Activated CD8-positive, alpha-beta memory T cell treated with anti-CD3 and anti-CD28 coated beads, Interleukin-2, amount 50 U/mL, for 1 hour (primary cell): ENCODE data around the gene NABP1.

Experiments used
- DNase-seq: peaks from one replicate; pipeline ENCODE4 v3.0.0-alpha.2; 2020; ENCODE audit errors: extremely low read depth

The NABP1 gene

DNA sequence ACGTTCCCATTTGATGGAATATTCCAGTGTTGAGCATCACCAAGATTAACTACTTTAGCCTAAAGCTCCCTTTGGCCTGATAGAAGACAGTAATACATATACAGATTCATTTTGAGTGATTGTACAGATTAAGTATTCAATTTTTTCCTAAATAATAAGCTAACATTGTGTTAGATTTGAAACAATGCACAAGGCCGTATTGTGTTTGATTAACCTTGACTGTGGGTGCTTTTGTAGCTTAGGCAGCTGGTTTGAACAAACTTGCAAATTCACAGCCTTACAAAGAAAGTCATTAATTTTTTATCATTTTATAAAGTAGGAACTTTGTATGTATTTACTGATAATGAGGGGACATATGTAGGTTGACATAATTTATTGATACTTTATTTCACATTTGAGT is 29.6 kb downstream of the NABP1 start:
- DNase-seq: no peak

DNA sequence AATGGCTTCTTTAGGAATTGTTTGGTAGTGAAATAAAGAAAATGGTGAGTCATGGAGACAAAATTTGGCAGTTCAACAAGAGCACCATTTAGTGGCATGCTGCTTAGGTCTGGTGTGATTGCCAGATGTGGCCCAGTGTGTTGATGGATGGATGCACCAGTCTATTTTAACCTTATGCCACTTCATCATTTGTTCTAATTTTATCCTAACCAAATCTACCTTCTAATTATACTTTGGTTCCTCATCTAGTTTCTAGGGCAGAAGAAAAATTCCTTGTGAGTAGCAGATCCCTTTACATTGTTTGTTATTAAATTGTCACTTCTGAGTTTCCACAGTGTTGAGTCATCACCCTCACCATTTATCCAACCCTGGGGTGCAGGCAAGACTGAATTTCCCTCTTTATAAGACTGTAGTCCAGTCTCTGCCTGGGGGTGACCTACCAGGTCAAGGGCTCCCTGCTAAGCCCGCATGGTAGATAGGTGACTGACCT is 32.5 kb downstream of the NABP1 start:
- DNase-seq: no peak

DNA sequence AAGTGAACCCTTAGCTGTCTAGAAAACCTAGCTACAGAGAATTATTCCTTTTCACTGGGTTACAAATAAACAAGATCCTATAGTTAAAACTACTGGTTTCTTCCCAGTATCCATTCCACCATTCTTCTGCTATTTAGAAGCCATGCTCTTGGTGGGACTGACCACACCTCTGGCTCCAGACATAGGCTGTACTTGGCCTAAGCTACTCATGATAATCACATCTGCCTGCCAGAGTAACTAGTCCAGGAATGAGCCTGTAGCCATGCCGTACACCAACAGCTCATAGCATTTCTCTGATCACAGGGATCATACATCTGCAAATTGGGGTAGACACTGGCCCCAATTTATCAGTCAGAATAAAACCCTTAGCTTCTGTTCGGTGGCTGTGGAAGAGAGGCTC is 33.7 kb downstream of the NABP1 start:
- DNase-seq: no peak

DNA sequence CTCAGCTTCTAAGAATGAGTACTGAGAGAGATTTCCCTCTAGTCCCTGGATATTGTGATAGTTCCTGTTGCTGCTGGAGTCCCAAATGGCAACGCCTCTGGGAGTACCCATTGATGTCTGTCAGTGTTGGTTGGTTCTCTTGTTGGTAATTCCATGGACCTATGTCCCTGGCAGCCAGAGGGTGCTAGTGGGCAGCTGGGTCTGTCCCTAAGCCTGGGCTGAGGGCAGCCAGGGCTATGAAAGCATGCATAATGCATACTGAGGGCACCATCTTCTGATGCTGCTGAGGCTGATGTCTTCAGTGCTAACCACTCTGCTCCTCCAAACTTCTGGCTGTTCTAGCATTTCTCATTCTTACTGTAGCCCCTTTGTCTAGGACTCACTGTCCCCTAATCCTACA is 35.9 kb downstream of the NABP1 start:
- DNase-seq: no peak

DNA sequence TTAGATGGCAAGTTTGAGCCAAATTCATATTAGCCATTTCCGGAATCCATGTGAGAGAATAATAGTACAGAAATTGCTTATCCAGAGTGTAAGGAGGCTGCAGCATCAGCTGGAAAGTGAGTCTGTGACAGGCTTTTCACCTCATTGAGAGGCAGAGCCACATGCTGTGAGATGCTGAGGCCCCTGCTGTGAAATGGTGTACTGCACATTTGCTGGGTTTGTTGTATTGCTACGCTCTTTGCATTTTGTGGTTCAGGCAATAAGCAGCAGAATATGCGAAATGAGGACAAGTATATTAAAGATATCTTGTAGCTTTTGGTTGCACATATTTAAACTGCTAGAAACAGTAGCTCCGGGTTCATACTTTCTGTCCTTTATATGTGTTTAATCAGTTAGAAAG is 37.0 kb downstream of the NABP1 start:
- DNase-seq: no peak

DNA sequence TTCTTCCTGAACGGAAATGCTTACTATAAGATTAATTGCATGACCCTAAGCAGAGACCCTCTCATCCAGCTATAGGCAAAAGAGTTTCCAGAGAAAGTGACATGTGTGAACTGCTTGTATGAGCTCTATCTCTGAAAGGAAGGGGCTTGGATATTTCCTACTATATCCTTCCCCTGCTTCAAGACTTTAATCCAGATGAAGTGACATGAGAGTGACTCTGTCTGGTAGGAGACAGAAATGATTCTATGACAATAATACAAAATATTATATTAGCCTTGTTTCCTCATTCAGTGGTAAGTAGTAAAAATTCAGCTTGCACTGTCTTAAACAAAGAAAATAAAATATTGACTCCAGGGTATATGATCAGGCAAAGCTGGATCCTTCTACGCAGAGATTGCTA is 37.5 kb downstream of the NABP1 start:
- no peak for DNase-seq

DNA sequence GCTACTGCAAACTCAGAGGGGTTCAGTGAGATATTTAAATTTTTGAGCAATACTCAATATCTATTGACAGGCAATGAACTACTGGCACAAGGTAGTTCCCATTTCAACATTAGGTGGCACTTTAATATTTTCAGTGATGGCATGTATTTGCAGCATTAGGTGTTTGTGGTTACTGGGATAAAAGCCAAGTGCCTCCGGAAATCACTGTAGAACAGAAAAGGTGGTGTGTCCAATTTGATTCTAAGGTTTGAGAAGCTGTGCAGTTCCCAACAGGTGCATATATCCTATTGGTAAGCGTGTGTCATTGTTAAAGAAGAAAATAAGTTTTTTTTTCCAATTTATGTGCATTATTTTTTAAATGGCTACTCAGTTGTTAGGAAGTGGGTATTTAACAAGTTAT is 41.3 kb downstream of the NABP1 start:
- no peak for DNase-seq

DNA sequence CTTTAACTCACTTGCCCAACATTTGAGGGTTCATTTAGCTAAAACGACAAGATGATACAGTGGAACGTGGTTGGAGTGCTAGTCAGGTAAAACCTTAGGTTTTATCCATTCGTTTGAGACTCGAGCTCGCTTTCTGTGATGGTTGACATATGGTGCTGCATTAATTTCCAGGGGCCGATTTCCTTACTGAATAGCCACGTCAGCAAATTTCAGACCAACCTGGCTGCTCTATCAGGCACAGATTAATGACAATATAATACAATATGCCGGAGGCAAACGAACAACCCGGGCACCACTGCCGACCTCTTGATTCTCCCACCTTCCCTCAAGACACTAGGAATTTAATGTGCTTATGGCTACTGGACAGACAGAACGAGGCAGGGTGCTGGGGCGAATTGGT is 42.0 kb downstream of the NABP1 start:
- no peak for DNase-seq

DNA sequence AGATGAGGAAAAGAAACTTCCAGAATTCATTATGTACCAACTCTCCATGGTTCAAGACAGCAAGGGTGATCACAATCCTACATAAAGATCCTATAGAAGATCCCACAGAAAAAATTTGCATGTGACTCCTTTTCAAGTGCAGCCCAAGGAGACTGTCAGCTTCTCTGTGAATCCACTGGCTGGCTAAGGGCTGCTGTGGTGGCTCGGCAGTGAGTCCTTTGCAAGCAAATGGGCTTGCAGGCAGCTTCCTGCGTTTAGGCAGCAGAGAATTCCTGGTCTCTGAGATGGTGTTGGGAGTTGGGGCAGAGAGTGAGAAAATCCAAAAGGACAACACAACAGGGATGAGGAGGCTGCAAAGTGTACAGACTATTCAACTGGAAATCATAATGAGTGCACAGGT is 43.4 kb downstream of the NABP1 start:
- no peak for DNase-seq

DNA sequence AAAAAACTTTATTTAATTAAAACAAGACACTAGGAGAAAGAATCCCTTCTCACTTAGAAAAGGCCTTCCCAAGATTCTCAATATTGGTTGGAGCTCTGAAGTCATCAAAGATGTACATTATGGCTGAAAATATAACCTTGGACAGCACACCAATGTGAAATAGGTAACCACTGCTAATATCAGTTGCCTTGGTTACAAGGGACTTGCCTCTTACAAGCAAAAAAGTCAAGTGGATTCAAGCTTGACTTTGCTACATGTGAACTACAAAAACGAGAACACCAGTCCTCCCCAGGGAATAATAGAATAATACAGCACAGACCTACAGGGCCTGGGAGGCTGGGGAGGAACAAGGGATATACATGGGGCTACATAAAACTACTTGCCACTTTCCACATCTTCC is 46.1 kb downstream of the NABP1 start:
- DNase-seq: no peak

DNA sequence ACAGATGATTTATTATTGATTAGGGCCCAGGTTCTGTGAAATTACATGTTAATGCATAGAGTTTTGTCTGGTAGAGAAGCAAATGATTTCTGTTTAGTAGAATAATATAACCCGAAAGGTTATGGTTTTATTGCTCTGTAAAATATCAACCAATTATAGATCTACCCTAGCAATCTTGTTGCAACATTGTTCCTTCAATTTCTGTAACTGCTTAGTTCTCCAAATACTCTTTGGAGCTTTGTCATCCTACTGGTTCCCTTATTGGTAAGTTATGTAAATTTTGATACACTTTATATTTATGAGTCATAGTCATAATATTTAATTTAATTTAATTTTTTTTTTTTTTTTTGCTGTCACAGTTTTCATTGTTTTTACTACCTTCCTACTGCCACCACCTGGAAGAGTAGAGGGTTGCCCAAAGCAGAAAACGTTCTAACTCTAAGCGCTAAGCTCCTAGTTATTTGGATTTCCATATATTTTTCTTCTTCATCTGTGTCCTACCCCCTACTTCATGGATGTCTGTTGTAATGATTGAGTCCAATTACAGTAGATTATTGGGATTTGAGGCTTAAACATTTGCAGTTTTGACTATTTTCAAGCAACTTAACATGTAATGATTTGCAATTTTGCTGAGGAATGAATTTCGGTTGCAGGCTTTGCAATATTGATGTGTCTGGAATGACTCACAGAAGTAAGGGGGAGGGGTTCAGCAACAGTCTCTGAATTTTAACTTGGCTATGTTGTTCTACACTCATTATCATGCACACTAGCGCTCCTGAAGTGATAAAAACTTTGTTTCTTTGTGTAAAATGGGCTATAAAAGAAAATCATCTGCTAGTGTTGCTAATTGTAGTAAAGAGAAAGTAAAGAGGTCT is 51.1 kb downstream of the NABP1 start:
- no peak for DNase-seq

DNA sequence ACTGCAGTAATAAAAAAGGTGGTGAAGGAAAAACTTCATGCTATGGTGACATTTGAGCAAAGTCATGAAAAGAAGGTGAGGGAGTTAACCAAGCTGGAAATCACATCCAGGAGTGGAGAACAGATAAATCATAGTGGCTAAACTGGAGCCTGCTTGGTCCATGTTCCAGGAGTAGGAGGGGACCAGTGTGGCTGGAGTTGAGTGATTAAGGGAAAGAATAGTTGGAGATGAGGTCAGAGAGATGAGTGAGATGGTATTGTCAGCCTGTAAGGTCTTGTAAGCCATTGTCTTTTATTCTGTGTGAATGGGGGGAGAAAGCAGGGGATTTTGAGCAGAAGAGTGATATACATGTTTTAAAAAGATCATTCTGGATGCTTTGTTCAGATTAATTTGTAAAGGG is 52.3 kb downstream of the NABP1 start:
- DNase-seq: no peak
